Thyroid gland (tissue), 4 donors: ENCODE results near the gene SSUH2.

Source experiments
- POLR2A ChIP-seq, 2 donors: fragments of 450-650 bp; IDR thresholded peaks; one replicate each; pipeline ENCODE4 v1.6.1; 2017; ENCODE audit warnings: antibody characterized with exemption in 2 of 2, mild to moderate bottlenecking in 2 of 2, moderate library complexity in 1 of 2
- TF ChIP-seq, protein P1 (sequence below), 6 experiments: fragments of 200-600 bp in 3 of 6; fragments of 450-650 bp in 3 of 6; sonication (generic) in 3 of 6; IDR thresholded peaks; one replicate each; pipeline ENCODE4 v1.5.1; 2016 to 2019; ENCODE audit warnings: antibody characterized with exemption in 6 of 6, mild to moderate bottlenecking in 2 of 6, inconsistent platforms in 1 of 6, moderate library complexity in 1 of 6

GRCh38 chr3:8581806-8582445, 62.7 kb downstream of the SSUH2 start:
- TF ChIP-seq, protein P1, sequence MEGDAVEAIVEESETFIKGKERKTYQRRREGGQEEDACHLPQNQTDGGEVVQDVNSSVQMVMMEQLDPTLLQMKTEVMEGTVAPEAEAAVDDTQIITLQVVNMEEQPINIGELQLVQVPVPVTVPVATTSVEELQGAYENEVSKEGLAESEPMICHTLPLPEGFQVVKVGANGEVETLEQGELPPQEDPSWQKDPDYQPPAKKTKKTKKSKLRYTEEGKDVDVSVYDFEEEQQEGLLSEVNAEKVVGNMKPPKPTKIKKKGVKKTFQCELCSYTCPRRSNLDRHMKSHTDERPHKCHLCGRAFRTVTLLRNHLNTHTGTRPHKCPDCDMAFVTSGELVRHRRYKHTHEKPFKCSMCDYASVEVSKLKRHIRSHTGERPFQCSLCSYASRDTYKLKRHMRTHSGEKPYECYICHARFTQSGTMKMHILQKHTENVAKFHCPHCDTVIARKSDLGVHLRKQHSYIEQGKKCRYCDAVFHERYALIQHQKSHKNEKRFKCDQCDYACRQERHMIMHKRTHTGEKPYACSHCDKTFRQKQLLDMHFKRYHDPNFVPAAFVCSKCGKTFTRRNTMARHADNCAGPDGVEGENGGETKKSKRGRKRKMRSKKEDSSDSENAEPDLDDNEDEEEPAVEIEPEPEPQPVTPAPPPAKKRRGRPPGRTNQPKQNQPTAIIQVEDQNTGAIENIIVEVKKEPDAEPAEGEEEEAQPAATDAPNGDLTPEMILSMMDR (IDR thresholded peaks at IDR 0.05), result no peak
- TF ChIP-seq POLR2A (IDR thresholded peaks at IDR 0.05), result no peak
